GM12878 (cell line): Measurements from ENCODE around the gene HPCA. TPM values are rescaled to one million over a fixed set of nuclear protein-coding genes. Genes with fewer than 3 reads are reported as not detected.

Experiments
- ATAC-seq: fragments of 200-7000 bp; cut with Tn5 transposase; 3 replicates; pipeline ENCODE4 v1.9.1; 2020; ENCODE audit warnings: mild to moderate bottlenecking, moderate library complexity
- BruUV-seq: library from RNA; stranded (reverse); fragments of 400-500 nt; replicated peaks from 2 replicates; lab custom pipeline; 2021; lab: Mats Ljungman, UMichigan
- CTCF ChIA-PET: fragments of 300-600 bp; sonication (Branson Sonifier 250); formaldehyde crosslinking; extraction: SDS; loops from one replicate; lab custom pipeline; 2021; ENCODE audit warnings: inconsistent platforms; lab: Yijun Ruan, JAX
- POLR2A ChIA-PET: fragments of 350-600 bp; formaldehyde crosslinking; extraction: SDS; loops from one replicate; lab custom pipeline; 2021; ENCODE audit warnings: inconsistent platforms; lab: Charles Lee
- RAD21 ChIA-PET: fragments of 300-600 bp; sonication (Branson Sonifier 250); formaldehyde crosslinking; loops from one replicate; lab custom pipeline; 2023; ENCODE audit warnings: antibody characterized with exemption; ENCODE audit not compliant: unreplicated experiment; lab: Charles Lee
- SMC1A ChIA-PET: fragments of 300-600 bp; sonication (Branson Sonifier 250); formaldehyde crosslinking; loops from one replicate; lab custom pipeline; 2023; ENCODE audit not compliant: unreplicated experiment, uncharacterized antibody; lab: Charles Lee
- DNase-seq: peaks from one replicate; pipeline ENCODE4 v3.0.0-alpha.2; 2011; ENCODE audit warnings: low read depth, low spot score
- FAIRE-seq: peaks from 3 replicates; lab custom pipeline; 2011; peaks lifted over from hg19 to GRCh38; lab: Jason Lieb, UNC
- H2AFZ ChIP-seq: 2 replicates; pipeline ENCODE4 v1.6.0; 2011; ENCODE audit warnings: low read depth, low read length, control low read depth; ENCODE audit not compliant: control insufficient read depth
- H3K27ac ChIP-seq: 2 replicates; pipeline ENCODE4 v1.5.1; 2011; ENCODE audit warnings: control low read depth; ENCODE audit not compliant: control insufficient read depth, insufficient read depth
- H3K27me3 ChIP-seq, 2 experiments: replicated peaks in 1 of 2; 2 replicates each; pipeline versions ENCODE4 v1.6.0 to v1.6.1; 2011; ENCODE audit warnings: low read length in 1 of 2; ENCODE audit not compliant: control insufficient read depth in 2 of 2, insufficient read depth in 2 of 2
- H3K36me3 ChIP-seq, 2 experiments: 2 replicates each; pipeline ENCODE4 v1.5.1; 2011; ENCODE audit warnings: low read length in 1 of 2; ENCODE audit not compliant: control insufficient read depth in 2 of 2, insufficient read depth in 2 of 2
- H3K4me1 ChIP-seq: 2 replicates; pipeline ENCODE4 v1.6.1; 2011; ENCODE audit warnings: mild to moderate bottlenecking, low read length, moderate library complexity, mixed read lengths; ENCODE audit not compliant: control insufficient read depth, insufficient read depth
- H3K4me2 ChIP-seq: 2 replicates; pipeline ENCODE4 v1.6.0; 2011; ENCODE audit warnings: control low read depth; ENCODE audit not compliant: control insufficient read depth, insufficient read depth
- H3K4me3 ChIP-seq: fragments of 200-600 bp; sonication (generic); 2 replicates; pipeline ENCODE4 v1.5.1; 2016
- H3K79me2 ChIP-seq: 2 replicates; pipeline ENCODE4 v1.6.0; 2011; ENCODE audit warnings: low read length; ENCODE audit not compliant: control insufficient read depth, insufficient read depth
- H3K9ac ChIP-seq: 2 replicates; pipeline ENCODE4 v1.8.0; 2011; ENCODE audit warnings: low read length, control low read depth, mixed read lengths; ENCODE audit not compliant: control insufficient read depth, insufficient read depth
- H3K9me3 ChIP-seq: replicated peaks from 3 replicates; pipeline ENCODE4 v1.5.1; 2011; ENCODE audit warnings: mild to moderate bottlenecking, low read length; ENCODE audit not compliant: control insufficient read depth, insufficient read depth
- H4K20me1 ChIP-seq: 2 replicates; pipeline ENCODE4 v1.6.0; 2011; ENCODE audit not compliant: control insufficient read depth, insufficient read depth
- BRCA1 ChIP-seq: IDR thresholded peaks from 2 replicates; pipeline ENCODE4 v1.6.1; 2011; ENCODE audit warnings: low read depth, low read length, improper control_type of control experiment
- EED ChIP-seq: sonication (generic); IDR thresholded peaks from 2 replicates; pipeline ENCODE4 v1.6.1; 2016; ENCODE audit warnings: antibody characterized with exemption, low read depth
- EGR1 ChIP-seq, 2 experiments: IDR thresholded peaks; 1 replicate in 1 of 2; 2 replicates in 1 of 2; pipeline ENCODE4 v1.6.1; 2011 to 2012; ENCODE audit warnings: low read depth in 2 of 2, low read length in 2 of 2, borderline replicate concordance in 1 of 2, mild to moderate bottlenecking in 1 of 2, moderate library complexity in 1 of 2
- GATAD2B ChIP-seq: fragments of 450-650 bp; conservative IDR thresholded peaks from 2 replicates; pipeline ENCODE4 v1.6.1; 2017; ENCODE audit warnings: low read depth, mild to moderate bottlenecking, moderate library complexity
- HDGF ChIP-seq: fragments of 450-650 bp; IDR thresholded peaks from 2 replicates; pipeline ENCODE4 v1.6.1; 2016; ENCODE audit warnings: antibody characterized with exemption
- NR2C2 ChIP-seq: IDR thresholded peaks from 2 replicates; pipeline ENCODE4 v1.6.1; 2011; ENCODE audit warnings: borderline replicate concordance, low read depth; ENCODE audit not compliant: control insufficient read depth, insufficient read length
- RUNX3 ChIP-seq: IDR thresholded peaks from 2 replicates; pipeline ENCODE4 v1.6.1; 2012; ENCODE audit warnings: low read length, inconsistent platforms
- SIN3A ChIP-seq: IDR thresholded peaks from 2 replicates; pipeline ENCODE4 v1.6.1; 2012; ENCODE audit warnings: low read depth, low read length, improper control_type of control experiment
- SIX5 ChIP-seq: IDR thresholded peaks from 2 replicates; pipeline ENCODE4 v1.6.1; 2011; ENCODE audit warnings: mild to moderate bottlenecking, low read depth, low read length, moderate library complexity; ENCODE audit not compliant: severe bottlenecking
- SP1 ChIP-seq: IDR thresholded peaks from one replicate; pipeline ENCODE4 v1.6.1; 2011; ENCODE audit warnings: low read depth, low read length
- SREBF1 ChIP-seq: IDR thresholded peaks from 2 replicates; pipeline ENCODE4 v1.6.1; 2012; ENCODE audit warnings: mild to moderate bottlenecking, low read length
- SREBF2 ChIP-seq: IDR thresholded peaks from 2 replicates; pipeline ENCODE4 v1.6.1; 2012; ENCODE audit warnings: mild to moderate bottlenecking, low read length
- WGBS: methylation state at CpG from one replicate; pipeline ENCODE4 v1.1.6; 2016; ENCODE audit warnings: low lambda C conversion rate; ENCODE audit not compliant: insufficient replicate concordance, insufficient coverage; ENCODE audit errors: missing lambda C conversion rate; 5-methylcytosine and 5-hydroxymethylcytosine counted together
- in situ Hi-C: fragments of 300-500 bp; cut with MboI; formaldehyde crosslinking; loops from 9 replicates; pipeline ENCODE4 v1.14.3; 2018; ENCODE audit warnings: mixed read lengths
- intact Hi-C: fragments of 100-400 bp; cut with micrococcal nuclease; formaldehyde crosslinking; loops from one replicate; pipeline ENCODE4 v1.14.2; 2022; ENCODE audit not compliant: unreplicated experiment
- polyA plus RNA-seq, 11 experiments: library from polyadenylated mRNA; depleted of rRNA in 4 of 11; unstranded in 6 of 11; stranded (reverse) in 5 of 11; fragments of >200 nt; fragmentation: Nextera tagmentation in 4 of 11; fragmentation: Illumina TruSeq in 1 of 11; extraction: Ambion mirVana in 4 of 11; extraction: Trizol in 1 of 11; gene quantifications; 1 replicate in 1 of 11; 2 replicates in 10 of 11; pipeline versions ENCODE4 v1.2.1 to v1.2.3, GENCODE V29; 2011 to 2016; ENCODE audit warnings: inconsistent platforms in 2 of 11, missing spikeins in 2 of 11, low read depth in 1 of 11
- total RNA-seq, 4 experiments: library from RNA; depleted of rRNA in 3 of 4; stranded (reverse); fragments of >200 nt in 3 of 4; fragmentation: Illumina TruSeq in 1 of 4; extraction: Trizol in 1 of 4; gene quantifications; 2 replicates each; pipeline versions ENCODE4 v1.2.1 to v1.2.3, GENCODE V29; 2013 to 2021
- TF ChIP-seq, protein P1 (sequence below): IDR thresholded peaks from 2 replicates; pipeline ENCODE4 v1.6.1; 2011; ENCODE audit warnings: low read depth, mild to moderate bottlenecking, low read length, moderate library complexity, borderline replicate concordance; ENCODE audit errors: extremely low read depth

The HPCA gene
- total and polyA plus RNA-seq, 10 of the 15 experiments (the other 5 are each of a cell fraction or from before 2014, with no cell fraction given), result 0.11 TPM; not detected in 9

DNA sequence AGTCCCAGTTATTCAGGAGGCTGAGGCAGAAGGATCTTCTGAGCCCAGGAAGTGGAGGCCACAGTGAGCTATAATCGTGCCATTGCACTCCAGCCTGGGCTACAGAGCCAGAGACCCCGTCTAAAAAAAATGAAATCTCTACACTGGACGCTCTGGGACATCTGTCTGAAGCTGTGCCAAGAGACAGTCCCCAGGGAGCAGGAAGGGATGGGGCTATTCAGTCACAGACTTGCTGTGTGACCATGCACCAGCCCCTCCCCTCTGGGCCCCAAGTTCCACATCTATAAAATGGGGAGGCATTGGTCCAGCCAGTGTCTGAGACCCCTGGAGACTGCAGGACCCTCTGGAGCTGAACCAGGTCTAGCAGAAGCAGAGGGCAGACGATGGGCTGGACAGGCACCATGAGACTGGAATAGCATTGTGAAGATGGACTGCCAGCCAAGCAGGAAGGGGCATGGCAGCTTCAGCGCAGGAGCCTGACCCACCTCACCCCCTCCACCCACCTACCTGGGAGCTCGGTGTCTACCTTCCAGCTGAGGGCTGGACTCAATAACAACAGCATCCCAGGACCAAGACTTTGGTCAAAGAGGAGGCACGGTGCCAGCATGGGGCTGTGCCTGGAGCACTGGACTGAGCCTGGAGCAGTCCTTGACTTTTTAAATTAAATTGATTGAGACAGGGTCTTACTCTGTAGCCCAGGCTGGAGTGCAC, 13.4 kb downstream of the HPCA start (continued):
- TF ChIP-seq SP1 (no peak), EED (no peak), HDGF (no peak), BRCA1 (no peak), RUNX3 (no peak), SIN3A (no peak)
- TF ChIP-seq, protein P1, sequence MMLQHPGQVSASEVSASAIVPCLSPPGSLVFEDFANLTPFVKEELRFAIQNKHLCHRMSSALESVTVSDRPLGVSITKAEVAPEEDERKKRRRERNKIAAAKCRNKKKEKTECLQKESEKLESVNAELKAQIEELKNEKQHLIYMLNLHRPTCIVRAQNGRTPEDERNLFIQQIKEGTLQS, result no peak

DNA sequence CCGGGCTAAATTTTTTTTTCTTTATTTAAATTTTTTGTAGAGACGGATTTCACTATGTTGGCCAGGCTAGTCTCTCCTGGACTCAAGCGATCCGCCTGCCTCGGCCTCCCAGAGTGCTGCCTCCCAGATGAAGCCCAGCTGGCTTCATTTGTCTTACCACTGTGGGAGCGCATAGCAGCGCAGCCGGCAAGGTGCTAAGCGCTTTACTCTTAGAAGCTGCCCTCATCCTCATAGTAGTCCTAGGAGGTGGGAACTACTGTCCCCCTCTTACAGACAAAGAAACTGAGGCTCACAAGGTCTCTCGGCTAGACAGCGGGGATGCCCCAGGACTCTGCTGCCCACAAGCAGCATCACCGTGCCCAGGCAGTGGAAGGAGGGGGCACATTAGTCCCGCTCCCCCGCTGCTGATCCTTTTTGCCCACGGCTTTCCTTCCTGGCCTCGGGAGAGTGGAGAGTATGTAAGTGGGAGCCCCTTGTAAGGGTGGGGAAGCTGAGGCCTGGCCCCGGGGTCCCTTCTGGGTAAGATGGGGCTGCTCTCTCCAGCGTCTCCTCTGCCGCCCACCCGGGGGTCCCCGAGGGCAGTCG, 14.2 kb downstream of the HPCA start:
- ChIA-PET SMC1A (no interaction called here), CTCF (interaction anchor here (1.6 kb wide), 1 partner anchor 195 kb away, joined by 4 read pairs; no protein-coding TSS in a partner anchor), POLR2A (no interaction called here), RAD21 (no interaction called here)
- intact Hi-C loops (no loop called here), in situ Hi-C loops (no loop called here)
- no peaks in the 10 kb centered on the region for H4K20me1 ChIP-seq
- H3K9ac ChIP-seq, result no peak overlapping the region
- ATAC-seq, result no peak
- H3K4me2 ChIP-seq, result no peak overlapping the region
- peaks cover 2 to 7% of the 10 kb centered on the region in 2 experiments for H3K27me3 ChIP-seq
- no peak for FAIRE-seq
- H3K36me3 ChIP-seq, result no peaks in the 10 kb centered on the region
- H2AFZ ChIP-seq, result no peak overlapping the region
- no peak overlapping the region for H3K27ac ChIP-seq
- no peak for TF ChIP-seq NR2C2
- TF ChIP-seq SIX5, result no peak
- TF ChIP-seq SREBF1, result no peak
- TF ChIP-seq EGR1 (IDR thresholded peaks at IDR 0.05; ENCODE audit: borderline replicate concordance in 1 of 2, low read depth in 2 of 2, low read length in 2 of 2), result no peak
- TF ChIP-seq GATAD2B, result no peak
- no peak for TF ChIP-seq SREBF2
- no peak for DNase-seq
- no peaks in the 10 kb centered on the region for H3K79me2 ChIP-seq
- H3K4me3 ChIP-seq, result no peak overlapping the region
- no peaks in the 10 kb centered on the region for H3K9me3 ChIP-seq
- no TSS peak for BruUV-seq
- WGBS, result 45% methylated on average over 21 of the region's 22 CpGs
- no peaks in the 10 kb centered on the region for H3K4me1 ChIP-seq
